ENCODE results near the gene GRIK2. TPM values are rescaled to one million over a fixed set of nuclear protein-coding genes. Genes with fewer than 3 reads are reported as not detected.
A peak's percentile ranks its signal among the peaks of the same experiment; 100 is the strongest.

The GRIK2 gene
- total RNA-seq, 6 experiments from 2014 or later = 25.0 to 33.3 (median 28.3) TPM

DNA sequence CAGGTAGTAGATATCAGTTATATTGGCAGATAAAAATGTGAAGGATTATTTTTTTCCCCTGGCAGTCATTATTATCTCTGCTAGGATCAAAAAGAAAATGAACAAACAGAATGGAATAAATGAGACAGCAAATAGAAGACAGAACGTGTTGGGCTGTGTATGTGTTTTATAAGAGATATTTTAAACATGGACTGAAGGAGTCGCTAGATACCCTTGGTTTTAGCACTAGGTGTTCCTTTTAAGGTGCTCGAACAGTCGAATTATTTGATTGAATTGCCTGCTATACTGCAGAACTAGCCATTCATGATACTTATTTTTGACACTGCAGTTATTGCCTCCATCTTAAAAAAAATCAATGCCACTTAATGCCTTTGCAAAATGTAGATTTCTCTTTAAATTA, 3.7 kb downstream of the GRIK2 start:
- Mint-ChIP-seq H3K9me3 (no peaks in the 10 kb centered on the region), H3K4me1 (ENCODE audit: low read depth) (peaks cover 45% of the 10 kb centered on the region), H3K27me3 (ENCODE audit: insufficient read depth) (0 out of 2 replicates have a peak, but pooled peaks cover 1% of the 10 kb centered on the region)

DNA sequence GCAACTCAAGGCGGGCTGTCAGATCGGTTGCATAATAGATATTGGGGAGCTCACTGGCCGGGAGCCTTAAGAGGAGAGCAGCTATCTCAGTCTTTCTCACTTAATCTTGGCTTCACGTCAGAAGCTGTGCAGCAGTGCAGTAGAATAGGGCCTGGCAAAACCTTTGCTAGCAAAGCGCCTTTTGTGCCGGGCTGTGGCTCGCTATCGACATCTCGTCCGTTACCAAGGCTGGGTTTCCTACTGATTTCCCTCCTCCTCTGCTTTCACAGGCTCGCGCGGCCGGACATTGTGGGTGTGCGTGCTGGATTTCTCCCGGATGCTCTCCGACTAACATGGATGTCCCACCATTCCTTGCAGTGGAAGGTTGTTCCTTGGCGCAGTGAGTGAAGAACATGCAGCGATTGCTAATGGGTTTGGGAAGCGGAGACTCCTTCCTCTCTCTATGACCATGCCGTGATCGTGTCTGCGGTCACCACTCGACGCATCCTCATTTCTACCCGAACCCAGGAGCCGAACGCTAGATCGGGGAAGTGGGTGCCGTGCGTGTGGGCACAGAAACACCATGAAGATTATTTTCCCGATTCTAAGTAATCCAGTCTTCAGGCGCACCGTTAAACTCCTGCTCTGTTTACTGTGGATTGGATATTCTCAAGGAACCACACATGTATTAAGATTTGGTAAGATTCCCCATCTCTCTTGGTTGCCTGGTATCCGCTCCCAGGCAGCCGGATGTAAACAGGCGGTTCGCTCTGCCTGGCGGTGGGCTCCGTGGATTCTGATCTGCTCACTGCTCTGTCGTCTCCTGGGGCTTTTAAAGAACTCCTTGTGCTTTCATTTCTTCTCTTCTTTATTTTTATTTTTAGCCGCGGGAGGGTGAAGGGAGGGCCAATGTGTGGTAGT, 5.5 kb downstream of the GRIK2 start:
- Mint-ChIP-seq H3K27me3 (ENCODE audit: insufficient read depth) (0 out of 2 replicates have a peak, but pooled peaks cover 1% of the 10 kb centered on the region), H3K27ac (no peak overlapping the region), H3K9me3 (no peaks in the 10 kb centered on the region), H3K4me1 (ENCODE audit: low read depth) (peaks cover 37% of the 10 kb centered on the region), H3K36me3 (ENCODE audit: low read depth) (peaks cover 45% of the 10 kb centered on the region), H3K4me3 (no peak overlapping the region)
- no peak for DNase-seq
- TF ChIP-seq, protein P1, sequence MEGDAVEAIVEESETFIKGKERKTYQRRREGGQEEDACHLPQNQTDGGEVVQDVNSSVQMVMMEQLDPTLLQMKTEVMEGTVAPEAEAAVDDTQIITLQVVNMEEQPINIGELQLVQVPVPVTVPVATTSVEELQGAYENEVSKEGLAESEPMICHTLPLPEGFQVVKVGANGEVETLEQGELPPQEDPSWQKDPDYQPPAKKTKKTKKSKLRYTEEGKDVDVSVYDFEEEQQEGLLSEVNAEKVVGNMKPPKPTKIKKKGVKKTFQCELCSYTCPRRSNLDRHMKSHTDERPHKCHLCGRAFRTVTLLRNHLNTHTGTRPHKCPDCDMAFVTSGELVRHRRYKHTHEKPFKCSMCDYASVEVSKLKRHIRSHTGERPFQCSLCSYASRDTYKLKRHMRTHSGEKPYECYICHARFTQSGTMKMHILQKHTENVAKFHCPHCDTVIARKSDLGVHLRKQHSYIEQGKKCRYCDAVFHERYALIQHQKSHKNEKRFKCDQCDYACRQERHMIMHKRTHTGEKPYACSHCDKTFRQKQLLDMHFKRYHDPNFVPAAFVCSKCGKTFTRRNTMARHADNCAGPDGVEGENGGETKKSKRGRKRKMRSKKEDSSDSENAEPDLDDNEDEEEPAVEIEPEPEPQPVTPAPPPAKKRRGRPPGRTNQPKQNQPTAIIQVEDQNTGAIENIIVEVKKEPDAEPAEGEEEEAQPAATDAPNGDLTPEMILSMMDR (IDR thresholded peaks at IDR 0.05) = no peak

More for the DNA sequence above, 3.7 kb downstream of the GRIK2 start:
- peaks cover 35% of the 10 kb centered on the region for H3K36me3 Mint-ChIP-seq (ENCODE audit: low read depth)
- H3K4me3 Mint-ChIP-seq = no peak overlapping the region
- no peak overlapping the region for H3K27ac Mint-ChIP-seq
- no peak for DNase-seq
- TF ChIP-seq, protein P1 (IDR thresholded peaks at IDR 0.05) = peak; percentile 35; the same call in 1 of the 2 replicates

DNA sequence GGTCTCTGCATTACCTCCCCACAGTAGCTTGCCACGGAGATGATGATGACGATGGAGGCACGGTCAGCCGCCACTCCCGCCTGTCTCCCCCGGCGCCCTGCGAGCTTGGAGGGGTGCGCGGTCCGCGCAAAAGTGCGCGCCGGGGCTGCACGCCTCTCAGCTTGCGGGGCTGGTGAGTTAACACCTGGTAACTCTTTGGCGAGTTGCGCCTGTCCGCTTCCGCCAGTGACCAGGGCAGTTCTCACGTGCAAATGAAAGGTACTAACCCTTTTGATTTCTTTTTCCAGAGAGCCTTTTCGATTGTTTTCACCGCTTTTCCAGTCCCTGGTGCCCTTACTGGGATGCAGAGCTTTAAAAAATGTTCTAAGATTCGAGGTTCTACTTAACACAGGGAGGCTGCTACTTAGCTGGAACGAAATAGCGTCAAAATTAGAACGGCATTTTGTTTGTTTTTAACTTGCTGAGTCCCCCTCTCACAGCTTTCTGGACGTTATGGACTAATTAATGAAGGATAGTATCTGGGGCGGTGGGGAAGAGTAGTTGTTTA, 6.2 kb downstream of the GRIK2 start:
- 0 out of 2 replicates have a peak, but pooled peaks cover 1% of the 10 kb centered on the region for H3K27me3 Mint-ChIP-seq (ENCODE audit: insufficient read depth)
- H3K36me3 Mint-ChIP-seq (ENCODE audit: low read depth) = peaks cover 52% of the 10 kb centered on the region
- TF ChIP-seq, protein P1 (IDR thresholded peaks at IDR 0.05) = no peak
- peaks cover 31% of the 10 kb centered on the region for H3K4me1 Mint-ChIP-seq (ENCODE audit: low read depth)
- H3K27ac Mint-ChIP-seq = no peak overlapping the region
- H3K9me3 Mint-ChIP-seq = no peaks in the 10 kb centered on the region
- H3K4me3 Mint-ChIP-seq = no peak overlapping the region
- no peak for DNase-seq

DNA sequence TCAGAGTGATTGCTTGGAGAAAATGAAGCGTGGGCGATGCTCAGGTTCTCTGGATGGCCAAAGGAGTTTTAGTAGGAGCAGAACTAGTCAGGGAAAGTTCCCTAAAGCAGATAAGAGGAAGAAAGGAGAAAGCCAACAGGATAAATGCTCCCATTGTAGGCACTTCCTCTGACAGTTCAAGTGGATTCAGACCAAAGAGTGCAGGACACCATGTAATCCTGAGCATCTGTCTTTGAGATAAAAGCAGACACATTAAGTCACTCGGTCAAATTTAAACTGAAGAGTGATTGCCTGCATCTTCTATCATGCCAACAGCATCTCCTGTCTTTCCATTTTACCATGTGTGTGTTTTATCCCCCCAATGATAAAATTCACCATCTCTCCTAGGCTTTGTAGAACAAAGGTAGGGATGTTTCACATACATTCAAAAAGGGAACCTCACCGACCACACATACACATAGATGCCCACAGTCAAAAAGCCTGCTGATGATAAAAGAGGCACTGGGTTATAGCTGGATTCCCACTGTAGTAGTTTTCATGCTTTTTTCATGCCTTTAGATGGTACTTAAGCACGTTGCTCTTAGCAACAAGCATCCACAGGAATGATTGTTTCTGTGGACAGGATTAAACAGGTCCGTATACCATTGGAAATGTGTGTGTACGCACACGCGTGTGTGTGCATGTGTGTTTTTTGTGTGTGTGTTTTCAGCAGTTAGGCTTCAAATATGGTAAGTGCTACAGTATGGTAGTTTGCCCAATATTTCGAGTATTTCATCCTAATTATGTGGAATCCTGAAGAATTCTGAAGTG, 7.0 kb downstream of the GRIK2 start:
- peaks cover 22% of the 10 kb centered on the region for H3K4me1 Mint-ChIP-seq (ENCODE audit: low read depth)
- peaks cover 52% of the 10 kb centered on the region for H3K36me3 Mint-ChIP-seq (ENCODE audit: low read depth)
- TF ChIP-seq, protein P1 (IDR thresholded peaks at IDR 0.05) = no peak
- H3K9me3 Mint-ChIP-seq = no peaks in the 10 kb centered on the region
- no peak overlapping the region for H3K4me3 Mint-ChIP-seq
- 0 out of 2 replicates have a peak, but pooled peaks cover 1% of the 10 kb centered on the region for H3K27me3 Mint-ChIP-seq (ENCODE audit: insufficient read depth)
- H3K27ac Mint-ChIP-seq = no peak overlapping the region
- DNase-seq = no peak

DNA sequence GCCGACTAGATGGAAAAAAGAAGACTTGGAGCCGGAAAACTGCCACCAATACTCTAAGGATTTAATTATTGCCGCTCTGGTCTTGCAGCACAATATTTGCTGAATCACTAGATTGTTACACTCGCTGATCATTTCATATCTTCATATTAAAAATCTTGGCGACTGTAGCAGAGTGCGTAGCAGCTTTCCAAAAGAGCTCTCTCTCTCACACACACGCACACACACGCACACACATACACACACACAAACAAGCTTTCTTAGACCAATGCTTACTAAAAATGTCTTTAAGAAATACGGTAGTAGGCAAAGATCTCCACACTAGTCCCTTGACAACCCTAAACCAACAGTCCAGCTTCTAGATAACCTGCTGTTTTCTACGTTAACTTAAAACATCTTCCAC, 7.7 kb downstream of the GRIK2 start:
- DNase-seq = no peak
- Mint-ChIP-seq H3K4me3 (no peak overlapping the region), H3K27me3 (ENCODE audit: insufficient read depth) (0 out of 2 replicates have a peak, but pooled peaks cover 1% of the 10 kb centered on the region), H3K4me1 (ENCODE audit: low read depth) (peaks cover 16% of the 10 kb centered on the region), H3K36me3 (ENCODE audit: low read depth) (peaks cover 52% of the 10 kb centered on the region), H3K27ac (no peak overlapping the region), H3K9me3 (no peaks in the 10 kb centered on the region)
- TF ChIP-seq, protein P1 (IDR thresholded peaks at IDR 0.05) = no peak
